Neuronal stem cell (in vitro differentiated cells): ENCODE results near the gene PANX3.

ENCODE experiments used
- DNase-seq: peaks from one replicate; pipeline ENCODE4 v3.0.0-alpha.2; 2013; ENCODE audit warnings: low spot score
- H2AFZ ChIP-seq: one replicate; pipeline ENCODE4 v1.6.1; 2013; ENCODE audit warnings: mild to moderate bottlenecking, low read length, inconsistent platforms
- H2AK5ac ChIP-seq: 2 replicates; pipeline ENCODE4 v1.6.1; 2013; ENCODE audit warnings: low read depth, mild to moderate bottlenecking, inconsistent platforms, low read length, moderate library complexity, mixed read lengths
- H2BK120ac ChIP-seq: 2 replicates; pipeline ENCODE4 v1.6.1; 2013; ENCODE audit warnings: low read depth, mild to moderate bottlenecking, inconsistent platforms, low read length, moderate library complexity, mixed read lengths
- H2BK12ac ChIP-seq: one replicate; pipeline ENCODE4 v1.6.1; 2013; ENCODE audit warnings: low read length, inconsistent platforms
- H2BK15ac ChIP-seq: 2 replicates; pipeline ENCODE4 v1.6.1; 2013; ENCODE audit warnings: mild to moderate bottlenecking, low read length, inconsistent platforms, mixed read lengths
- H2BK5ac ChIP-seq: one replicate; pipeline ENCODE4 v1.6.1; 2013; ENCODE audit warnings: inconsistent platforms, mild to moderate bottlenecking, low read length, moderate library complexity
- H3K14ac ChIP-seq: one replicate; pipeline ENCODE4 v1.6.1; 2013; ENCODE audit warnings: low read length, inconsistent platforms
- H3K18ac ChIP-seq: 2 replicates; pipeline ENCODE4 v1.6.1; 2013; ENCODE audit warnings: low read length, inconsistent platforms
- H3K23ac ChIP-seq: 2 replicates; pipeline ENCODE4 v1.6.1; 2013; ENCODE audit warnings: low read depth, mild to moderate bottlenecking, mixed read lengths, low read length, inconsistent platforms; ENCODE audit not compliant: poor library complexity
- H3K27ac ChIP-seq: replicated peaks from 3 replicates; pipeline ENCODE4 v1.5.1; 2013; ENCODE audit warnings: low read length, inconsistent platforms
- H3K27me3 ChIP-seq, 3 experiments: 2 replicates each; pipeline ENCODE4 v1.6.1; 2013; ENCODE audit warnings: low read length in 3 of 3, mild to moderate bottlenecking in 2 of 3, inconsistent platforms in 1 of 3, low read depth in 1 of 3, mixed read lengths in 1 of 3, moderate library complexity in 1 of 3; ENCODE audit not compliant: control insufficient read depth in 3 of 3, insufficient read depth in 3 of 3
- H3K36me3 ChIP-seq, 2 donors: replicated peaks in 1 of 2; 2 replicates each; pipeline ENCODE4 v1.6.1; 2013; ENCODE audit warnings: low read length in 2 of 2; ENCODE audit not compliant: control insufficient read depth in 2 of 2, insufficient read depth in 2 of 2
- H3K4ac ChIP-seq: 2 replicates; pipeline ENCODE4 v1.6.1; 2013; ENCODE audit warnings: inconsistent platforms, mild to moderate bottlenecking, low read length, moderate library complexity
- H3K4me1 ChIP-seq, 2 donors: 1 replicate in 1 of 2; 2 replicates in 1 of 2; pipeline ENCODE4 v1.6.1; 2013; ENCODE audit warnings: low read length in 2 of 2, low read depth in 1 of 2; ENCODE audit not compliant: control insufficient read depth in 2 of 2, insufficient read depth in 1 of 2
- H3K4me2 ChIP-seq: one replicate; pipeline ENCODE4 v1.6.1; 2013; ENCODE audit warnings: mild to moderate bottlenecking, low read length, inconsistent platforms; ENCODE audit not compliant: insufficient read depth, poor library complexity, severe bottlenecking
- H3K4me3 ChIP-seq, 2 donors: 2 replicates each; pipeline ENCODE4 v1.5.1; 2013; ENCODE audit warnings: low read length in 2 of 2, mild to moderate bottlenecking in 2 of 2, inconsistent platforms in 1 of 2, moderate library complexity in 1 of 2
- H3K79me1 ChIP-seq: one replicate; pipeline ENCODE4 v1.6.1; 2013; ENCODE audit warnings: low read depth, mild to moderate bottlenecking, inconsistent platforms, low read length, moderate library complexity
- H3K9ac ChIP-seq: one replicate; pipeline ENCODE4 v1.6.1; 2013; ENCODE audit warnings: mild to moderate bottlenecking, low read depth, low read length, inconsistent platforms; ENCODE audit not compliant: poor library complexity
- H3K9me3 ChIP-seq, 2 donors: replicated peaks in 1 of 2; 2 replicates each; pipeline versions ENCODE3 to v1.6.1; 2013; ENCODE audit warnings: low read length in 2 of 2, mild to moderate bottlenecking in 2 of 2, inconsistent platforms in 1 of 2, low read depth in 1 of 2, mixed read lengths in 1 of 2, moderate library complexity in 1 of 2; ENCODE audit not compliant: control insufficient read depth in 2 of 2, insufficient read depth in 1 of 2
- H4K8ac ChIP-seq: one replicate; pipeline ENCODE4 v1.6.1; 2013; ENCODE audit warnings: low read depth, mild to moderate bottlenecking, inconsistent platforms, low read length, moderate library complexity
- H4K91ac ChIP-seq: one replicate; pipeline ENCODE4 v1.6.1; 2013; ENCODE audit warnings: low read length, low read depth, mild to moderate bottlenecking, inconsistent platforms; ENCODE audit not compliant: poor library complexity
- WGBS, 2 donors: extraction: QIAGEN DNeasy Blood & Tissue Kit; methylation state at CpG; one replicate each; pipeline ENCODE4 v1.1.7; 2013; ENCODE audit warnings: missing lambda C conversion rate in 2 of 2, mixed read lengths in 1 of 2; ENCODE audit not compliant: insufficient read length in 2 of 2, insufficient replicate concordance in 1 of 2; ENCODE audit errors: extremely low coverage in 2 of 2; 5-methylcytosine and 5-hydroxymethylcytosine counted together

The PANX3 gene

DNA sequence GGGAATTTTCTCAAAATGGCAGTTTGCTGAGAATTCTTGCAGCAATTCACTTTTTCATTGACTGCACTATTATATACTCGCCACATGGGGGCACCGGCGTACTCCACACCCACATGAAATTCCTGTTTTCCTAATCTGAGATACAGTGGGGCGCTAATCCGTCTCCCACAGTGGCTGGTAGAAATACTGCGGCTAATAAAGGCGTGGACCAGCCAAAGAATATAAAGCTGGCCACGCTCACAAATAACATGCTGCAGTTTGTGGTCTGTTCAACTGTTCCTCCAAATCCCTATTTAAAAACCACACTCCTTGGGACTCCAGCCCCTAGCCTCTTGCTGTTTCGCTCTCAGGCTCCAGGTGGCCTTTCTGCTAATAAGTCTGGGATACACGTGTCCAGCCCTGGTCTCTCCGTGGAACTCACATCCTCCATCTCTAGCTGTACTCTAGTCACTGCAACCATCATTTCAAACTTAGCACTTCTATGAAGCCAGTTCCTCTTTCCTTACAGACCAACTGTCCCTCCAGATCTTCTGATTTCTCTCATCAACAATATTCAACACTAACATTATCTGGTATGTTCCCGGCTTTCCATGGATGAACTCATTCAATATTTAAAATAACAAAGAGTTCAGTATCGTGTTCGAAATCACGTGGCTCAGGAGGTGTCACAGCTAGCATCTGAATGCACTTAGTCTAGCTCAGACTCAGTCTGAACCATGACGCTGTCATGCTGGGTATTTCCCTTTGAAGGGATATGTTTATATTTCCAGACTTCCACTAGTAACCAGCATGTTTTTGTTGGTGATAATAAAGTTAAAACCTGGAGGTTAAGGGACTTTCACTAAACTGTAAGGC, 33.4 kb downstream of the PANX3 start:
- no peak overlapping the region for H3K18ac ChIP-seq
- no peak overlapping the region for H3K4ac ChIP-seq
- no peak overlapping the region for H3K27ac ChIP-seq
- peak overlapping the region; percentile 82 for H2AFZ ChIP-seq
- no CpG with 5 or more reads among the region's 16 CpGs for WGBS, 2 donors
- H2AK5ac ChIP-seq: no peak overlapping the region
- no peaks in the 10 kb centered on the region for H3K79me1 ChIP-seq
- peaks cover 0 to 3% of the 10 kb centered on the region in 2 donors for H3K36me3 ChIP-seq
- H2BK120ac ChIP-seq: no peak overlapping the region
- H3K23ac ChIP-seq: no peak overlapping the region
- H3K9ac ChIP-seq: no peak overlapping the region
- no peak overlapping the region for H3K14ac ChIP-seq
- peak overlapping the region; percentile 32 for H3K4me2 ChIP-seq
- no peak overlapping the region for H4K8ac ChIP-seq
- no peak overlapping the region for H4K91ac ChIP-seq
- H3K4me1 ChIP-seq: peaks cover 0 to 5% of the 10 kb centered on the region in 2 donors
- peak; percentile 80 for DNase-seq
- H3K9me3 ChIP-seq: peaks cover 4 to 6% of the 10 kb centered on the region in 2 donors
- no peak overlapping the region for H2BK12ac ChIP-seq
- no peak overlapping the region for H2BK5ac ChIP-seq
- no peaks in the 10 kb centered on the region for H3K27me3 ChIP-seq
- no peak overlapping the region for H2BK15ac ChIP-seq
- no peak overlapping the region for H3K4me3 ChIP-seq

DNA sequence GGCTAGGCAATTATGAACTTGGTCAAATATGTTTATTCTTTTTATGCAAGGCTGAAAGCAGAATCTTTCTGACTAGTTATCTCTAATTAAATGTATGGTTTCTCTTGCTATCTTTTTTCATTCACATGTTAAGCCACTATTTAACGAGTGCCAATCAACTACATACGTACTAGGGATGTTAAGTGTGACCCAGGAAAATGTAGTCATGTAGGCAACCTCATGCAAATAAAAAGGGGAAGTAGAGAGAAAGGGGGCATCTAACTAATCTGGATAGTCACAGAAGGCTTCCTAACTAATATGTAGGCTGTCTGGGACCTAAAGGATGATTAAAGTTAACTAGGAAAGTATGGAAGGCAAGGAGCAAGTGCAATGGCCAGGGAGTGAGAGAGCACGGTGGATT, 34.9 kb downstream of the PANX3 start:
- no peak overlapping the region for H3K14ac ChIP-seq
- no peak overlapping the region for H3K4me2 ChIP-seq
- no peak for DNase-seq
- peaks cover 0 to 1% of the 10 kb centered on the region in 2 donors for H3K9me3 ChIP-seq
- no peak overlapping the region for H3K18ac ChIP-seq
- no CpG with 5 or more reads among the region's 3 CpGs for WGBS, 2 donors
- H3K23ac ChIP-seq: no peak overlapping the region
- no peak overlapping the region for H3K27ac ChIP-seq
- H4K8ac ChIP-seq: no peak overlapping the region
- H3K4me3 ChIP-seq: no peak overlapping the region
- no peak overlapping the region for H2AK5ac ChIP-seq
- H3K36me3 ChIP-seq: no peaks in the 10 kb centered on the region
- H2BK120ac ChIP-seq: no peak overlapping the region
- no peaks in the 10 kb centered on the region for H3K27me3 ChIP-seq
- no peak overlapping the region for H2BK15ac ChIP-seq
- no peak overlapping the region for H2BK12ac ChIP-seq
- no peak overlapping the region for H3K9ac ChIP-seq
- H2BK5ac ChIP-seq: no peak overlapping the region
- no peak overlapping the region for H3K4ac ChIP-seq
- no peak overlapping the region for H4K91ac ChIP-seq
- H3K4me1 ChIP-seq: peaks cover 0 to 5% of the 10 kb centered on the region in 2 donors
- no peaks in the 10 kb centered on the region for H3K79me1 ChIP-seq
- no peak overlapping the region for H2AFZ ChIP-seq

DNA sequence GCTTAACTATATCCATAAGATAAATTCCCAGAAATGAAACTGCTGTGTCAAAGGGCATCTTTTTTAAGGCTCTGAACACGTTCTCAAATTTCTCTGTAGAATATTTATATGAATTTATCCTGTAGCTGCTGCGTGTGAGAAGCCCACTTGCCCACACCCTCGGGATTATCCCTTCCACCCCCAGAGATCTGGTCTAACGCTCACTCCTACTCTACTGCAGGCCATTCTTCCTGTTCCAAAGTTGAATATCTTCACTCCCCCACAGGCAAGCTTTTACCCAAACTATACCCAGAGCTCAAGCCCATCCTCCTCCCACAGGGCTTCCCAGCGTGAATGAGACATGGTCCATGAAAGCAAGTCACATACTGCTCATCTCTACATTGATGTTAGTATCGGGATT, 37.4 kb downstream of the PANX3 start:
- Histone ChIP-seq H2AK5ac (no peak overlapping the region), H3K14ac (no peak overlapping the region), H4K91ac (no peak overlapping the region), H2BK12ac (no peak overlapping the region), H3K4me2 (no peak overlapping the region), H3K27ac (no peak overlapping the region), H2BK5ac (no peak overlapping the region), H3K4me3 (no peak overlapping the region), H3K9ac (no peak overlapping the region), H3K27me3 (no peaks in the 10 kb centered on the region), H2BK120ac (no peak overlapping the region), H3K4me1 (peaks cover 0 to 5% of the 10 kb centered on the region in 2 donors), H3K4ac (no peak overlapping the region), H3K9me3 (no peaks in the 10 kb centered on the region), H2BK15ac (no peak overlapping the region), H3K79me1 (no peaks in the 10 kb centered on the region), H3K23ac (no peak overlapping the region), H2AFZ (no peak overlapping the region), H4K8ac (no peak overlapping the region), H3K18ac (no peak overlapping the region), H3K36me3 (no peaks in the 10 kb centered on the region)
- no peak for DNase-seq
- WGBS, 2 donors: no CpG with 5 or more reads among the region's 6 CpGs

DNA sequence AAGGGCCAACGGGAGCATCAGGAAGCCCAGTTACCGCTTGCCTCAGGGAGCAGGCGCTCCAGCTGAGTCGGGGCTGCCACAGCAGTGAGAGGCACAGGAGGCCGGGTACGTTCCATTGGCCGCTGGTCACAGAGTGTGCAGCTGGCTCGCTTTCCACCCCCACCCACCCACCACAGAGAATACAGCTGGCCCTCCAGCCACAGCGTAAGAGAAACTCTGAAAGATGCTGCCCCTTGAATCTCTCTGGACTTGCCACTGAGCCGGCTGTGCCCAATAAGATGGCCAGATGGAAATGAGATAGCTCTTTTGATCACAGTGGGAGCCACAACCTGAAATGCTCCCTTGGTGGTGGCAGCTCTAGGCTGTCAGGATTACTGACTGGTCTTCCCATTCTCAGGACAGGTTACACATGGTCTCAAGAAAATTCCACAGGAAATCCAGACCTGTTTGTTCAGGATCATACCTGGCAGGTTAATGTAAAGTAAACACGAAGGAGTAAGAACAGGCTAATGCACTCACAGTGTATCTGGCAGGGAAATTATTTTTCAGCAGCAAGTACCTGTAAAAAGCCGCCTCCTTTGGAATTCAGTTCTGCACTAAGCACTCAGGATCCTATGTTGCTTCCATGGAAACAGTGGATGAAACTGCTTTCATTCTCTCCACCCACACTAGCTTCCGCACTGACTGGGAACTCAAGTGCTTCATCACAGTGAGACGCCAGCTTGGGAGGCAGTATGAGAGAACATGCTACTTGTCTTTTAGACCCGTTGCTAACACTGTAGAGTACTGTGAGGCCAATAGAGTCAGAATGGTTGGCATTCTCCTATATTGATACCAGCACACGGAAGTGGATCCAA, 45.8 kb downstream of the PANX3 start:
- no peaks in the 10 kb centered on the region for H3K27me3 ChIP-seq
- H2AK5ac ChIP-seq: no peak overlapping the region
- H3K4me3 ChIP-seq: peak overlapping the region in 1 of 2 donors; percentile 31
- no peak for DNase-seq
- no peaks in the 10 kb centered on the region for H3K9me3 ChIP-seq
- H3K14ac ChIP-seq: no peak overlapping the region
- H3K4ac ChIP-seq: no peak overlapping the region
- H4K8ac ChIP-seq: no peak overlapping the region
- peaks cover 6 to 18% of the 10 kb centered on the region in 2 donors for H3K4me1 ChIP-seq
- H2BK120ac ChIP-seq: no peak overlapping the region
- no peak overlapping the region for H3K27ac ChIP-seq
- no peak overlapping the region for H2BK5ac ChIP-seq
- H2BK15ac ChIP-seq: no peak overlapping the region
- peak overlapping the region; percentile 22 for H3K4me2 ChIP-seq
- peak overlapping the region; percentile 24 for H3K18ac ChIP-seq
- no peak overlapping the region for H3K23ac ChIP-seq
- H3K9ac ChIP-seq: no peak overlapping the region
- H3K79me1 ChIP-seq: no peaks in the 10 kb centered on the region
- H2AFZ ChIP-seq: peak overlapping the region; percentile 80
- no peak overlapping the region for H2BK12ac ChIP-seq
- no peak overlapping the region for H4K91ac ChIP-seq
- no CpG with 5 or more reads among the region's 16 CpGs for WGBS, 2 donors
- H3K36me3 ChIP-seq: no peaks in the 10 kb centered on the region
